ENCODE measurements around the gene EFCAB7. TPM values are rescaled to one million over a fixed set of nuclear protein-coding genes. Genes with fewer than 3 reads are reported as not detected.

Gene EFCAB7
- polyA plus RNA-seq, 3 donors, result 16.7 to 22.8 (median 22.3) TPM

DNA sequence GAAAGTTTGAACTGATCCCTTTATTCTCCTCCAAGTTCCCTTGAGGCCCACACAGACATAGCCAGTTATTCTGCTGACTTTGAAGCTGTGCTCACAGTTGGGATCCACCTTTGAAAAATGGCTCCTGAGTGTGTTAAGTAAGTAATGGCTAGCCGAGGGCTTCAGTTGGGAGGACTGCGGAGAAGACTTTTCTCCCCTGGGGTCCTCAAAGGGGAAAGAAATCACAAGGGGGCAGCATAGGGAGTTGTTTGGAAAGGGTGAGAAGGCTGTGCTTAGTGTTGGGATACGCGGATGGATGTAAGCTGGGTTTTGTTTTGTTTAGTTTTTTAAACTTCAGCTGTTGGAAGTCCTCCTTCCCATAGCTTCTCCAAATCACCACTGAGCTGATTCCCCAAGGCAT lies 78.1 kb downstream of the EFCAB7 start:
- no peak for DNase-seq

DNA sequence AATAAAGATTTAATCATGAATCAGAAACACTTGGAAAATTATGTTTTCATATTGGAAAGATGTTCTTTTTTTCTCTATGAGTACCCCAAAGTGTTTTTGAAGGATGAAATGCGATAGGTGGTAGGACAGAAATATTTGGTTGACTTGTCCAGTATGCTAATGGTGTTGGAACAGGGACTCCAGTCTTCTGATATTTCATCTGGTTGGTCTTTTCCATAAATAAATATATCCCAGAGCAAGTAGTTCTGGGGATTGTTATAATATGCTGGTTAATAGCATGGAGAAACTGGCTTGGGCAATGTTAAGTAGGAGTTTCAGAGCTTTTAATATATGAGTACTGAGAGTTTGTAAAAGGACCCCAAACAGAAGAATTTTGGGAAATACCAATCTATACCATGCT lies 78.6 kb downstream of the EFCAB7 start:
- no peak for DNase-seq

DNA sequence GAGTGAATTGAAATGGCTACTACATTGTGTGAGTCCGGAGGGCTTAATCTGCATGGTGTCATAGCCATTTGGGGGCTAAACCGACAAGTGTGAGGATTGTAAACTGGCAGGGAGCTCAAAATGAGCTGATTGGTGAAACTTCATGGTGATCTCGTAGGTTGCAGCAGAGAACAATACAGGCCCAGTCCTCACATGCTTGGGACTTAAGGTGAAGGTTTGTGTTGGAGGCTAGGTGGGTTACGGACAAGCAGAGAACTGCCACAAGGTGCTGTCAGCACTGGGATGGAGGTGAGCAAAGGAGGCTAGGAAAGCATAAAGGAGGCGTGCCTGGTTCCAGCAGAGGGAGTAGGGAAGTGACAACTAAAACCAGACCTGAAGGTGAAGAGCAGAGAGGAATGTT lies 79.3 kb downstream of the EFCAB7 start:
- DNase-seq, result no peak

DNA sequence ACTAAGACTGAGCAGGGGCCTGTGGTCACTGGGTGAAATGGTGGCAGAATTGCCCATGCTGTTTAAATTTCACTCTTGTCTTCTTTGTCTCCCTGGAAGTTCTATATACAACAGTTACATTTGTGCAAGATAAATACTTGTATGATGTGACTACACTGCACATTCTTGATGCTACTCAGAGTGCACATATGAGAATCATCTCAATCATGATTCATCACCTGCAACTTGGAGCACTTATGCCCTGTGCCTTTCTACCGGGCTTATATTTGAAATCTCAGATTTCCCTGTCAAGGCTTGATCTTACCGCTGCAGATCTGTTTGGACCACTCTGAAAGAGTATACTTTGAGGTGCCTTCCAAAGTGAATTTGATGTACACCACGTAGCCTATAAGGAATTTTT lies 80.5 kb downstream of the EFCAB7 start:
- no peak for DNase-seq

DNA sequence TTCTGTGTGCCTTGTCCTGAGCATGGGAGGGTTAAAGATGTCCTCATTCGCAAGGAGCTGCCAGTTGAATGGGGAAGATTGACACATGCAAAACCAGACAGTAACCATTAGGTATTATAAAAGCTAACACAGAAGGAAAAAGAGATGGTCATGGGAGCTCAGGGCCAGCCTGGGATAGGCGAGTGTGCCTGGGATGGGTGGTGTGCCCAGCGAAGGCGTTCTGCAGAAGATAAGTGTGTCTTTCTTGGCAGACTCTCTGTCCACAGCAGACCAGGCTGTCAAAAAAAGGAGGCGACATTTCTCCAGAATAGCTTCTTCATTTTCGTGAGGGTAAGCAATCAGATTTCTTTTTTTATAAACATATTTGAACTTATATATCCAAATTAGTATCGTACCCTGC lies 84.0 kb downstream of the EFCAB7 start:
- no peak for DNase-seq

DNA sequence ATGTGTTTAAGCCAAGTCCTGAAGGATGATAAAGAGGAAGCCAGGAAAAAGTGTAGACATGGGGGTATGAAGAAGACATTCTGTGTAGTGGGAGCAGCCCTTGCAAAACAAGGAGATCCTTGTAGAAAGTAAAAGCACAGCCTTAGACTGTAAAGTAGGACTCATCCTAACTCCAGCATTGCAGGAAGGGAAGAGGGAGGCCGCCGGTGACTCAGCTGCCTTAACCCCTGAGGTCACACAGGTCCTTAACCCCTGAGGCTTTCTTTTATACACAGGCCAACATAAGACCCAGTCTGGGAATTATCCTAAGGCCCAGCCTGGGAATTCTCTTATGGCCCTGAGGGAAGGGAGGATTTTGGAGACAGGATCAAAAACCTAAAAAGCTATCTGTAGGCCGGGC lies 87.9 kb downstream of the EFCAB7 start:
- no peak for DNase-seq

DNA sequence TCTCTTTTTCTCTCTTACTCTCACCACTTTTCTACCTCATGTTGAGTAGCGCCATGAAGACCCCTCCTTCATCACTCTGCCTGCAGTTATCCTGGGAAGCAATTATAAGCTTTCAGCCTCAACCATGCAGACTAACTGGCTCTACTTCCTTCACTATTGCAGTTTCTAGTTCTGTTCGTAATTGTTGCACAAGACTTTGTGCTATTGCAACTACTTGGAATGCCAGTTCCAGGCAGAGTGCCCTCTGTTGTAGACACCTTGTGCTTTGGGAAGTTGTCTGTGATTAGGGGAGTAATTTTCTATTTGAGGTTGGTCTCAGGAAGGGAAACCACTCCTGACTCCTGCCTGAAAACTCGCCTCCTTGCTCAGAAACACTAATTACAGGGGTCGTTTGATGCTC lies 89.2 kb downstream of the EFCAB7 start:
- no peak for DNase-seq

DNA sequence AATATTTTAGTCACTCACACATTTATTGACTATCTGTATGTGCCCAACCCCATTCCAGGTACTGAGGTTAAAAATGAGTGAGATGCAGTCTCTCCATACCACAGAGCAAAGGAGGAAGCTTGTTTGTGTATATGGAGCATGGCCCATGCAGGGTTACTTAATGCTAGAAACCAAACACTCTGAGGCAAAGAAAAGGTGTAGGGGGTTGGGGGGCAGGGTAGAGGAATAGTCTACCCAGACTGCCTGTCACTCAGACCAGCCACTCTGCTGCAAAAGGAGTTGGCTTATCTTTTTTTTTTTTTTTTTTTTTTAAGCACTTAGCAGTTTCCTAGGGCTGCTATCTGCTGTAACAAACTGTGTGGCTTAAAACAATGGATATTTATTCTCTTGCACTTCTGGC lies 89.6 kb downstream of the EFCAB7 start:
- no peak for DNase-seq

DNA sequence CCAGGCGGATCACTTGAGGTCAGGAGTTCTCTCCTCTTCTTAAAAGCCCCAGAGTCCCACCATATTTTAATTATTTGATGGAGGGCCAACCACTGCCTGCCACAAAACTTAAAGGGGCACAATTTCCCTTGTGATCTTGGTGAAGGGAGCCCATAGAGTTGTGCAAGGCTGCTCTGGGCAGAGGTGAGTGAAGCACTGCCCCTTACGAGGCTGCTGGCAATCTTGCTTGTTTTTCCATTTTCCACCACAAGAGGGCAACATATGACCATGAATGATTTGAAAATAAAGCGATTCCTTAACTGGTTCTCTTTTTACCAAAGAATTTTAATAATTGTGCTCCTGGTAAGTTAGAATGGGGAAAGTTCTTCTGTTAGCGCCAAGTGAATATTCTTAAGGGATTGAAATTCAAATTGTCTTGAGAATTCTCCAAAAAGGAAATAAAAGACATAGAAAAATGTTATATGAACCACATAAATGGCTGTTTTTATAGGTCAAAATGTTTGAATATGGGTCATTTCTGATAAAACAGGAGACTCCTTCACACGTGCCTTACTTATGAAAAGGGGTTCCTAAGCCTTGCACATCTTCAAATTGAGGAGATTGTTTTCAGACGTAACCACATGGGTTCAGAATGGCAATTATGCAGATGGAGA lies 92.6 kb downstream of the EFCAB7 start:
- peak; percentile 76 for DNase-seq

DNA sequence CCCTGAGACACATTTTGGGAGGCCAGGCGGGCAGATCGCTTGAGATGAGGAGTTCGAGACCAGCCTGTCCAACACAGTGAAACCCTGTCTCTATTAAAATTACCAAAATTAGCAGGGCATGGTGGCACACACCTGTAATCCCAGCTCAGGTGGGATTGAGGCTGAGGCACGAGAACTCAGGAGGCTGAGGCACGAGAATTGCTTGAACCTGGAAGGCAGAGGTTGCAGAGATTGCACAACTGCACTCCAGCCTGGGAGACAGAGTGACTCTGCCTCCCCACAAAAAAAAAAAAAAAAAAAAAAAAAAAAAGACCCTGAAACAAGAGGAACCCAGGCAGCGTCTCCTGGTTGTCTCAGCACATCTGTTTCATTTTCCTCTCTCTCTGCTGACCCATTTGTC lies 94.1 kb downstream of the EFCAB7 start:
- DNase-seq, result no peak

DNA sequence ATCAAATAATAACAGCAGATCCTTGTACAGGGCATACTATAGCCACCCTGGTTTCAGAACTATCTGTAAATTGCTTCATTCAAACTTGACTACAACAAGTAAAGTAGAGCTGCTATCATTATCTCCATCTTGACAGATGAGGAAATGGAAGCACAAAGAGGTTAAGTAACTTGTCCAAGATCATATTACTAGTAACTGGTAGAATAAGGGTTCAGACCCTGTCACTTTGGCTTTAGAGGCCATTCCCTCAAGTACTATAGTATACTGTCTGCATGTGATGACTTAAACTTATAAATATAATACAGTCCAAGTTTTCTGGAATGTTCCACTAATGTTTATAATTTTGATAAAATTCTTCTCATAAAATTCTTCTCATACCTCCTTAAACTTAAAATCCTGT lies 94.7 kb downstream of the EFCAB7 start:
- no peak for DNase-seq

DNA sequence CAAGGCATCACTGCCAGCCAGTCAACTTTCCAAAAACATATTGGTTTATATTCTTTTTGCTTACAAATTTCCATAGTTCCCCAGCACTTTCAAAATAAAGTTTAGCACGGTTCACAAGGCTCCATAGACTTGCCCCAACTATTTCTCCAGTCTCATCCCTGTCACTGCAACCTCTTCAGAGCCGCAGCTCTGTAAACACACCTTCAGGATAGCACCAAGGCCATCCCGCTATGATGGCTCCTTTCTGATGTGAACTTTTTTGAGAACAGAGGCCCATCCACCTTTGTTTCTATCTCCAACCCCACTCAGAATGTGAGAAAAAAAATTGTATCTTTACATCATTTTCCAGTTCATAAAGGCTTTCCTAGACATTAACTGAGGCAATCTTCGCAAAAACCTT lies 96.2 kb downstream of the EFCAB7 start:
- DNase-seq, result no peak

DNA sequence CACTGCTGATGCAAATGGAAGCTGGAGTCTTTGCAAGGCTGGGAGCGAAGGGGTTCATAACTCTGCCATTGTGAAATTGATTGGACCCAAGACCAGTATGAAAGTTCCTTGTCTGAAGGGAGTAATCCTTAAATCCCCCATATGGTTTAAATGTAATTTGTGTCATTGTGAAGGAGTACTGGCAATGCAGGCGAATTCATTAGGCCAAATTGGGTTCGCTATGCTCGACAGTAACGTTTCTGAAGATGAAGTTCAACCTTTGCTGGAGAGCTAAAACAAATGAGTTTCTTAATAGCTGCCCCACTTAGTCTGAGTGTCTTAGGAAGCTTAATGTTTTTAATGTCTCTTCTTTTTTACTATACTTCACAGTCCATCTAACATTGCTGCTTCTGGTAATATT lies 97.3 kb downstream of the EFCAB7 start:
- no peak for DNase-seq

DNA sequence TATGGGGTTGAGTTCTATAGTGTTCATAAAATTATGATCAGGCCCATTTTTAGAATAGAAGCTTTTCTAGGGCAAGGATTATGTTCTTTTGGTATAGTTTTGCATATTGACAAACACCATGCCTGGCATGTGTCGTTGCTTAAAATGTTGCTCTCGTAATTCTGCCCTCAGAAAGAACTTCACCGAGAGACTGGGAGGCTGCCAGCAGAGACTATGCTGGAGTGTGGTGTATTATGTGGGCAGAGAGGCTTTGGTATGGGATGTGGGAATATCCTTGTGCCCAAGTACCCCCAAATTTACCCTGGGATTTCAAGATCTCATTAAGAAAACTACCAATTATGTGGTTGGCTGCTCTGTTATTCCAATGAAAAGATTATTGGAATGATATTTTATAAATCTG lies 97.8 kb downstream of the EFCAB7 start:
- DNase-seq, result no peak

DNA sequence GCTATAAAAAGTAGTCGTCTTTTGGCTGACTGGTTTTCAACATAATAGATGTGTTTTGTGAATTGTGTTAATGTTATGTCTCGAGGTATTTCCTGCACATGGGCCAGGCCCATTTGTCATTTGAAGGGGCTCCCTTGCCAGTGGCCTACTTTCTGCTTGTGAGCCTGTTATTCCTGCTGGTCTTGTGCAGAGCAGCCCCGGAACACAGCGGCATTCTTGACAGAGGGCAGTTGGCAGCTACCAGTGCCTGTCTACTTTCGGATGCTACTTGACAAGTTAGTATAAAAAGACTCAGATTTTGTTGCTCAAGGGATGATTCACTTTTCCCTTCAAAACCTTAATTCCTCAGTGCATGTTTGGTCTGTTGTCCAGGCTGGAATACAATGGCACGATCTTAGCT lies 98.4 kb downstream of the EFCAB7 start:
- DNase-seq, result no peak

Other genes starting within 250 kb of the EFCAB7 start
- gene FOXD3, start 201.0 kb upstream of the EFCAB7 start, polyA plus RNA-seq (ENCODE audit: insufficient read length in 3 of 3), result under 1 TPM in 2 of 3 donors, not detected in 1; 0.12 to 0.60 TPM
- 10 to 100 TPM; 21.1 to 25.2 (median 23.2) TPM for gene ALG6, start 155.9 kb upstream of the EFCAB7 start, polyA plus RNA-seq (ENCODE audit: insufficient read length in 3 of 3)
- 10 to 100 TPM; 51.2 to 73.2 (median 61.0) TPM for gene ITGB3BP, start 300 bp upstream of the EFCAB7 start, polyA plus RNA-seq (ENCODE audit: insufficient read length in 3 of 3)
- gene PGM1, start 69.9 kb downstream of the EFCAB7 start, polyA plus RNA-seq (ENCODE audit: insufficient read length in 3 of 3), result 10 to 100 TPM; 27.7 to 32.7 (median 28.8) TPM

Data from renal pelvis (tissue), 4 donors.